ENCODE results near the gene MICALL2.

MICALL2 gene

DNA sequence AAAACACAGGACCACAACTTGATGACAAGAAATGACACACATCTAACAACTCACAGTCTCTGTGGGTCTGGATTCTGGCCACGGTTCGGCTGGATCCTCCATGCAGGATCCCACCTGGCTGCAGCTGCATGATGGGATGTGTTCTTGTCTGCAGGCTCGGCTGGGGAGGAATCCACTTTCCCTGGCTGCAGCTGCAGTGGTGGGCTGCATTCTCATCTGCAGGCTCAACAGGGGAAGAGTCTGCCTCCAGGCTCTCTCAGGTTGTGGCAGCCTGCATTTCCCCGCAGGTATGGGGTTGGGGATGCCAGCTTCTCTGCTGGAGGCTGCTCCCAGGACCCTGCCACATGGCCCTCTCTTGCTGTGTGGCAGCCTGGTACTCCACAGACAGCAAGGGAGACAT lies 64.9 kb downstream of the MICALL2 start:
- DNase-seq (ENCODE audit: low spot score), result no peak

DNA sequence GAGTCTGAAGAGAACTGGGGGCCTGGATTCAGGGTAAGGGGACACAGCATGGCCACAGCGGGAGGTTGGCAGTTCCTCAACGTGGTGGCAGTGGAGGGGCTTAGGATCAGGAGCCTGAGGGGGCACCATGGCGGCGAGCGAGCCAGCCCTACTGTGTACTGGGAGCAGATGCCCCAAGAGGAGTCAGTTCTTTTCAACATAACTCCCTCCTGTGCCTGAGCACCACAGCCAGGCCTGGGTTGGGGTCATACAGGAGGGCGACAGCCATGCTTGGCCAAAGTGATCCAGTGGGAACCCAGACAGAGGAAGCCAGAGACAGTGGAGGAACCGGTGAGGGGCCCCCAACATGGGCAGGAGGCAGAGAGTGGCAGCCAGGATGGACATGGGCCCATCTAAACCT lies 65.8 kb downstream of the MICALL2 start:
- DNase-seq (ENCODE audit: low spot score), result no peak

DNA sequence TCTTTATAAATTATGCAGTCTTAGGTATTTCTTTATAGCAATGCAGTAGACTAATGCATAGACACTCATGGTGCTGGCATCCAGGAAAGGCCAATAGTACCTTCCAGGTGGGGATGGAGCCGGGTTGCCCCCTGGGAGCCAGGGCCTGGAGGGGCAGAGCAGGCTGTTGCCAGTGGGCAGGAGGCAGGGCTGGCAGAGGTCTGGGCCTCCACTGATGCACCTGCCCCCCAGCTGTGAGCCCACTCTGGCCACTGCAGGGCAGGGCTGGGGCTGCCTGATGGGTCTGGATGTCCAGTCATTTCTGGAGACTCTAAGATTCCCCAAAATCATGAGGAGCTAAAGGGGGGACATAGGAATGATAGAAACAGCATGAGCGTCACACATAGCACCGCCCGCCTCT lies 66.7 kb downstream of the MICALL2 start:
- no peak for DNase-seq (ENCODE audit: low spot score)

- no peak for DNase-seq (ENCODE audit: low spot score)
These were observed 67.8 kb downstream of the MICALL2 start for GRCh38 chr7:1391449-1391848.

GRCh38 chr7:1388703-1389335 lies 70.5 kb downstream of the MICALL2 start:
- no peak for DNase-seq (ENCODE audit: low spot score)

DNA sequence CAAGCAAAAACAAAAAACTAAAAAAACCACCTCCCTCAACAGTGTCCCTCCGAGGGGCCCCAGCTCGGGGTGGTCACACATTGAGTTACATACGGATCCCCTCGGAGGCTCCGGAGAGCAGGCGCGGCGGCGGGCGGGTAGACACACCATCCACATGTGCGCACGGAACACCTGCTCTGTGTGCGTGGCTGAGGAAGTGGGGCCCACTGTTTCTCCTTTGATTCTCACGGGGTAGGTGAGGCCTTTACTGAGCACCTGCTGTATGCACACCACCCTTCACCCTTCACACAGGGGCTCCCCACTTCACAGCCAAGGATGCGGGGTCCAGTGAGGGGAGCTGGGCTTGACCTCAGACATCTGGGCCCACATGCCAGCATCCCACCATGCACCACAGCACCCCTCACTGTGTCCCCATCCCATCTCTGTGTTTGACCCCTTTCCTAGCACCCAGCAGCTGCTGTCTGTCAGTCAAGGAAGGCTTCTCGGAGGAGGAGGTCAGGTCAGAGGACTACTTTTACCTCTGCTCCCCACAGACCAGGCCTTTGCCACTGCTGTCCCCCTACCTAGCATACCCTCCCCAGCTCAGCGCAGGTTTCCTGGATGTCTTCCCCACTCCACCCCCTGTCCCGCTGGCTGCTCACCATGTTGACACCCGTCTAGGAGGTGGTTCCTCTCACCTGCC lies 71.1 kb downstream of the MICALL2 start:
- no peak for DNase-seq (ENCODE audit: low spot score)

GRCh38 chr7:1387261-1387660 lies 72.0 kb downstream of the MICALL2 start:
- no peak for DNase-seq (ENCODE audit: low spot score)

DNA sequence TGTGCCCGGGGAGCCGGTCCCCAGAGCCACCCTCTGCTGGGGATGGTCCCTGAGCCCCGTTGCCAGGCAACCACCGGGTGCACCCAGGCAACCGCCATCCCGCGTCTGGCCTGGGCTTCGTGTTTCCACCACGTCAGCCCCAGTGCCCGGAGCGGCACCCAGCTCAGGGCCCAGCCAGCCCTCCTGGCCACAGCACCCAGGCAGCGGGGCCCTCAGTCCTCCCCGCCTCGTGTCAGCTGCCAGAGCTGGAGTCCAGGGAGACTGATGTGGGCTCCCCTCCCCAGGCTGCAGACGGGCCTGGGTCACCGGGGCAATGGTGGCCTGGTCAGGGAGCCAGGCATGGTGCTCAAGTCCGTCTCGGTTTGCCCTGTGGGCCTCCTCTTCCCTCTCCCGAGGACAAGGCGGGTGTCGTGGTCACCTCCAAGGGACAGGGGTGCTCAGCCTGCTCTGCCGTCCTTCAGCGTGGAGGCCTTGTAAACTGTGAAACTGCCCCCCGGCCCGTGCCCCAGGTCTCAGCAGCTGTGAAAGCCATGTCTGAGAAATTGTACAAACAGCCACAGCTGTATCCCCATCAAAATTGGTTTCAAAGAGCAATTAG lies 72.5 kb downstream of the MICALL2 start:
- no peak for DNase-seq (ENCODE audit: low spot score)

DNA sequence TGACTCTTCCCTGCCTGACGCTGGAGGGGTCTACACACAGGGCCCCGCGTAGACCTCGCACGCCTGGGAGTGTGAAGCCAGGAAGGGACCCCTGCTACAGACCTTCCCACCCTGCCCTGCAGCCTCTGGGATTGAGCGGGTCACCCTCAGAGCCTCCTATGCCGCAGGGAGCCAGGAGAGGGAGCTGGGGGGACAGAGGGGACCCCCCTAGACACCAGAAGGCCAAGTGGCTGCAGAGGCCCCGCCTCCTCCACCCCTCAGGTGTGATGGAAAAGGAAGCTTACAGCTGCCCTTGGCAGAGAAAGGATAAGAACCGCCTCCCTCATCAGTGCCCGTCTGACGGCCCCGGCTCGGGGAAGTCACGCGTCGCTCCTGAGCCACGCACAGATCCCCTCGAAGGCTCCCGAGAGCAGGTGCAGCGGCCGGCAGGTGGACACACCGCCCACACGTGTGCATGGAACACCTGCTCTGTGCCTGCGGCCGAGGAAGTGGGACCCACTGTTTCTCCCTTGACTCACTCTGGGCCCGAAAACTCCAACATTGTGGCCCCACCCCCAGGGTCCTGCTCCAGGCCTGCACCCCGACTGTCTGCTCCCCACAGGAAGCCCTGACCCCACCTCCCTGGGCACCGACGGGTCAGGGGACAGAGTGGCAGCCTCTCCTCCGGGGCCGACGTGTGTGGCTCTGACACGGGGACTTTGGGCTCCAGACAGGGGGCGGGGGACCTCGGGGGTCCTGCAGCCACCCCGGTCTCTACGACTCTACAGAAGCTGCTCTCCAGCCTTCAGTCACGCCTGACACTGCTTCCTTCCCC lies 73.3 kb downstream of the MICALL2 start:
- no peak for DNase-seq (ENCODE audit: low spot score)

DNA sequence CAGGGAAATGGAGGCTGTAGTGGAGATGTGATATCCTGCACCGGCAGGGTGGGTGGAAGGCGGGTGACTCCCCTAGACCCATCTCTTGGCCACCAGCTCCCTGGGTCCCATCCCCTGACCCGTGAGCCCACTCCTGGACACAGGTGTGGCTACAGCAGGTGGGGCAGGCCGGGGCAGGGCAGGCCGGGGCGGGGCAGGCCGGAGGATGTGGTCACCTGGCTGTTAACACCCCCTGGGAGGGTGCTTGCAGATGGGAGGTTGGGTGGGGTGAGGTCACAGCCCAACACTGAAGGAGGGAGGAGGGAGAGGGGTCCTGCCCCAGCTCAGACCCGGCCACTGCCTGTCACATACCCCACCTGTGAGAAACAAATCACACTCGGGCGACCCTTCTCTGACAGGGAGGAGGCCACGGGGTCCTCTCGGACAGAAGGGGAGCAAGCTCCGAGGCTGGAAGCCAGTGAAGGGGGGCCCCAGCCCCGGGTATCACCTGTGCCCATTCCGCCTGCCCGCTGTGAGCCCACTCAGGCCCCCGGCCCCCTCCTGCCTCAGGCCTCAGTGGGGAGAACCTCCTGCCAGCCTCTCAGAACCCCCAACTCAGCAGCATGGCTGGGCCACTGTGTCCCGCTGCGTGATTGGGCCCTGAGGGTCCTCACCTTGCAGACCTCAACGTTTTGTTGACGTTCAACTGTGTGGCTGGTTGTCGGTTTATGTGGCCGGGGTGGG lies 74.0 kb downstream of the MICALL2 start:
- no peak for DNase-seq (ENCODE audit: low spot score)
